Measurements from ENCODE around the gene MGAT5.

DNA sequence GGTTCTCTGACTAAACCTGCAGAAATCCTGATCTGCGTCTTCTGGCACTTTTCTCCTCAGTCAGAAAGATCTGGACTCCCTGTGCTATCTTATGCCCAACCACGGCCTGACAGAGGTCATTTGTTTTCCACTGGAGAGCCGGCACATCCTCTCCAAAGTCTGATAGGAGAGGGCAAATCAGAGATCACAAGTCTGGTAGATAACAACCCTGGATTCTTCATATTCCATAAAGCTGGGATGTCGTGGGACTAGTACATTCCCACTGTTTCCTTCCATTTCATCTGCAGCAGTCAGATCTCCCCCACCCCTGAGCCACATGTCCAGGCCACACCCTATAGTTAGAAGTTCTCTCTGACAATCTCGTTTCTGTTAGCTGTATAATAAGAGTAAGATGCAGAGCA lies 157.0 kb downstream of the MGAT5 start:
- TF ChIP-seq ZFP3 (CRISPR knock-in tag; IDR thresholded peaks at IDR 0.05), result no peak
- TF ChIP-seq, protein P1, sequence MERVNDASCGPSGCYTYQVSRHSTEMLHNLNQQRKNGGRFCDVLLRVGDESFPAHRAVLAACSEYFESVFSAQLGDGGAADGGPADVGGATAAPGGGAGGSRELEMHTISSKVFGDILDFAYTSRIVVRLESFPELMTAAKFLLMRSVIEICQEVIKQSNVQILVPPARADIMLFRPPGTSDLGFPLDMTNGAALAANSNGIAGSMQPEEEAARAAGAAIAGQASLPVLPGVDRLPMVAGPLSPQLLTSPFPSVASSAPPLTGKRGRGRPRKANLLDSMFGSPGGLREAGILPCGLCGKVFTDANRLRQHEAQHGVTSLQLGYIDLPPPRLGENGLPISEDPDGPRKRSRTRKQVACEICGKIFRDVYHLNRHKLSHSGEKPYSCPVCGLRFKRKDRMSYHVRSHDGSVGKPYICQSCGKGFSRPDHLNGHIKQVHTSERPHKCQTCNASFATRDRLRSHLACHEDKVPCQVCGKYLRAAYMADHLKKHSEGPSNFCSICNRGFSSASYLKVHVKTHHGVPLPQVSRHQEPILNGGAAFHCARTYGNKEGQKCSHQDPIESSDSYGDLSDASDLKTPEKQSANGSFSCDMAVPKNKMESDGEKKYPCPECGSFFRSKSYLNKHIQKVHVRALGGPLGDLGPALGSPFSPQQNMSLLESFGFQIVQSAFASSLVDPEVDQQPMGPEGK (CRISPR knock-in tag; IDR thresholded peaks at IDR 0.05; ENCODE audit: borderline replicate concordance), result no peak
- TF ChIP-seq, protein P2, sequence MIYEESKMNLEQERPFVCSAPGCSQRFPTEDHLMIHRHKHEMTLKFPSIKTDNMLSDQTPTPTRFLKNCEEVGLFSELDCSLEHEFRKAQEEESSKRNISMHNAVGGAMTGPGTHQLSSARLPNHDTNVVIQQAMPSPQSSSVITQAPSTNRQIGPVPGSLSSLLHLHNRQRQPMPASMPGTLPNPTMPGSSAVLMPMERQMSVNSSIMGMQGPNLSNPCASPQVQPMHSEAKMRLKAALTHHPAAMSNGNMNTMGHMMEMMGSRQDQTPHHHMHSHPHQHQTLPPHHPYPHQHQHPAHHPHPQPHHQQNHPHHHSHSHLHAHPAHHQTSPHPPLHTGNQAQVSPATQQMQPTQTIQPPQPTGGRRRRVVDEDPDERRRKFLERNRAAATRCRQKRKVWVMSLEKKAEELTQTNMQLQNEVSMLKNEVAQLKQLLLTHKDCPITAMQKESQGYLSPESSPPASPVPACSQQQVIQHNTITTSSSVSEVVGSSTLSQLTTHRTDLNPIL (CRISPR knock-in tag; IDR thresholded peaks at IDR 0.05; ENCODE audit: low read depth), result no peak
- no peak for TF ChIP-seq ZFP30 (CRISPR knock-in tag; IDR thresholded peaks at IDR 0.05)
- TF ChIP-seq SNAI2 (CRISPR knock-in tag; IDR thresholded peaks at IDR 0.05), result no peak
- TF ChIP-seq ESRRG (CRISPR knock-in tag; IDR thresholded peaks at IDR 0.05), result no peak
- TF ChIP-seq RARB (CRISPR knock-in tag; IDR thresholded peaks at IDR 0.05), result no peak
- TF ChIP-seq, protein P3, sequence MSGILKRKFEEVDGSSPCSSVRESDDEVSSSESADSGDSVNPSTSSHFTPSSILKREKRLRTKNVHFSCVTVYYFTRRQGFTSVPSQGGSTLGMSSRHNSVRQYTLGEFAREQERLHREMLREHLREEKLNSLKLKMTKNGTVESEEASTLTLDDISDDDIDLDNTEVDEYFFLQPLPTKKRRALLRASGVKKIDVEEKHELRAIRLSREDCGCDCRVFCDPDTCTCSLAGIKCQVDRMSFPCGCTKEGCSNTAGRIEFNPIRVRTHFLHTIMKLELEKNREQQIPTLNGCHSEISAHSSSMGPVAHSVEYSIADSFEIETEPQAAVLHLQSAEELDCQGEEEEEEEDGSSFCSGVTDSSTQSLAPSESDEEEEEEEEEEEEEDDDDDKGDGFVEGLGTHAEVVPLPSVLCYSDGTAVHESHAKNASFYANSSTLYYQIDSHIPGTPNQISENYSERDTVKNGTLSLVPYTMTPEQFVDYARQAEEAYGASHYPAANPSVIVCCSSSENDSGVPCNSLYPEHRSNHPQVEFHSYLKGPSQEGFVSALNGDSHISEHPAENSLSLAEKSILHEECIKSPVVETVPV (CRISPR knock-in tag; IDR thresholded peaks at IDR 0.05), result no peak
- TF ChIP-seq ZNF8 (CRISPR knock-in tag; IDR thresholded peaks at IDR 0.05), result no peak
- no peak for TF ChIP-seq POU6F1 (CRISPR knock-in tag; IDR thresholded peaks at IDR 0.05; ENCODE audit: borderline replicate concordance, low read depth)
- no peak for TF ChIP-seq ARNTL (CRISPR knock-in tag; IDR thresholded peaks at IDR 0.05; ENCODE audit: borderline replicate concordance, low read depth)
- no peak for TF ChIP-seq ZC3H10 (CRISPR knock-in tag; IDR thresholded peaks at IDR 0.05)
- TF ChIP-seq TCF4 (CRISPR knock-in tag; IDR thresholded peaks at IDR 0.05; ENCODE audit: borderline replicate concordance), result no peak
- no peak for TF ChIP-seq CSDC2 (CRISPR knock-in tag; IDR thresholded peaks at IDR 0.05)
